GM19193 (cell line): ENCODE data around the gene LRRFIP2.

Experiments
- POLR2A ChIP-seq: IDR thresholded peaks from 4 replicates; pipeline ENCODE4 v1.6.1; 2011; ENCODE audit not compliant: insufficient read depth, insufficient read length; ENCODE audit errors: extremely low read depth

Gene LRRFIP2

DNA sequence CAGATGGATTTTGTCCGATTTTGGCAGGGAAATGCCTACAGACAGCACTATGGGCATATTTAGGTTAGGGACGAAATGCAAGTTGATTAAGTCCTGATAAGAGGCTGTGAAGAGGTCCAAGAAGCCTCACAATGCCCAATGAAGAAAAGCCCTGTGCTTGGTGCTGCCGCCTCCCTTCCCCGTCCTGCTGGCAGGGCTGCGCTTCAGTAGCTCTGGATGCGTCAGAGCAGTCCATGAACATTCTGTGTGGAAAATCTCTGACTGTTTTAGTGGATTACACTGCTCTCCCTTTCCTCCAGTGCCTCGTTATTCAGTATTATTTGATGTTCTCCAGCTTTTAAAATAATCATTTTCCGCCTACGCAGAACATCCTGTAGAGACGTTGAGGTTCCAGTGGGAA, 141.4 kb downstream of the LRRFIP2 start:
- TF ChIP-seq POLR2A = no peak

DNA sequence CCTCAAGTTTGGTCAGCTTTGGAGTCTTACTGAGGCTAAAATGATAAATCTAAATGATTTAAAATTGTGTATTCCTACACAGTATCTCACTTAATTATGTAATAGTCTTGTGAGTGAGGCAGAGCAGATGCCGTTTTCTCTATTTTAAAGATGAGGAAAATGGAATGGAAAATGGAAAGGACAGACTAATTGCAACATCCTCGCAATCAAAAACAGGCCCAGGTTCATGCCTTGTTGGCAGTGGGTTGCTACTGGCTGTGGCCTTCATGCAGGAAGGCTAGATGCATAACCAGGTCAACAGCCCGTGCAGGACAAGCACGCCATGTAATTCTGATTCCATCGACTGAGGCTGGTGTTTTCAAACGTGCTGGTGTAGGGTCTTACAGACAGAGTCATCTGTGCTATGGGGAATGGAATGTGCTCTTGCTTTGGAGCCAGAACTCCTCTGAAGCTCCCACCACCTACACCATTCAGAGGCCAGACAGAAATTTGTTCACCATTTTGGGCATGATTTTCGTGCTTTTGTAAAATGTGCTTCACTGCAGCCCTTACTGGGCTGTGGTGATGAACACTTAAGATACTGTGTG, 143.2 kb downstream of the LRRFIP2 start:
- no peak for TF ChIP-seq POLR2A

DNA sequence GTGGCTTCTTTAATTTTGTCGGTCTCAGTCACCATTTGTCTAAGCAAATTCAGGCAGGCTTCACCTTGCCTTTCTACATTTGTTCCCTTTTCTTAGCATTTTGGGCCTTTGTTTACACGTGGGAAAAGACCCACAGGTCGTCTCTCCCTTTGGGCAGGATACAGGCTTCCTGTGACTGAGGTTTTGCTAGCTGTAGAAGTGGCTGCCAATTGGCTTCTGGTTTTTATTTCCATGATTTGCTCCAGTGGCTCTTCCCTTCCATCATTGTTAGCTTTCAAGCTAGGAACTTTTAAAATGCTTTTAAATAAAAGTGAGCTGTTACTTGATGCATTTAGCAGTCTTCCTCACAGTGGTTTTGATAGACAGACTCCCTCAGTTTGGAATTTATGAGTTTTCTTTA, 143.8 kb downstream of the LRRFIP2 start:
- TF ChIP-seq POLR2A = no peak

DNA sequence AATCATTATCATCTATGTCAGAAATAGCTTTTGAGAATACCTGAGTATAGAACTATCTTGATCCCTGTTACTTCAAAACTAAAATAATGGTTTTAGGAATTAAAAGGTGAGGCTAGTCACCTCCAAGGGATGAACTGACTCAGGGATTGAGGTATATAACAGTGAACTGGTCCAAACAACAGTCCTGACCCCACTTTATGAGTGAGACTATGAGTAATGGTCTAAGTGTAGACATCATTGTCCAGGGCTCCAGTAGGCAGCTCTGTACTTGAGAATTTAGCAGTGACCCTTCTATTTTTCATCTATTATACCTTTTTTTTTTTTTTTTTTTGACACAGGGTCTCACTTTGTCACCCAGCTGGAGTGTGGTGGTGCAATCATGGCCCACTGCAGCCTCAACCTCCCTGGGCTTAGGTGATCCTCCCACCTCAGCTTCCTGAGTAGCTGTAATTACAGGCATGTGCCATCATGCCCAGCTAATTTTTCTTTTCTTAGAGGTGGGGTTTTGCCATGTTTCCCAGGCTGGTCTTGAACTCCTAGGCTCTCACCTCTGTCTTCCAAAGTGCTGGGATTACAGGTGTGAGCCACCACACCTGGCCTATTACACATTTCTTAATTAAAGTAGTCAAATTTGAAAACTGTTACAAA, 144.7 kb downstream of the LRRFIP2 start:
- no peak for TF ChIP-seq POLR2A

DNA sequence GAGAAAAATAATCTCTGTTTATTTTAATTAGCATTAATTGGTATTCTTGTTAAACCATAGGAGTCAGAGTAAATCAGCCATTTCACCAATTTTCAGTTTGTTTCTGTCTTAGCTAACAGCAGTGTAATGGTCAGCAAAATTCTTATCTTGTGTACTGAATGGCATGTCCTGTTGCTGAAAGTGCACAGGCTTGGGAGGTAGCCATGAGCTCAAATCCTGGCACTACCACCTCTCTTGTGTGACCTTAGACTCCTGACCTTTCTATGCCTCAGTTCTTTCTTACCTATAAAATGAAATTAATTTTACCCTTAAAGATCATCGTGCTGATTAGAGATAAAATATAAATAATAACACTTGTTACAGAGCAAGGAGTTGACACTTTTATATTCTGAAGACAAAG, 145.3 kb downstream of the LRRFIP2 start:
- no peak for TF ChIP-seq POLR2A

DNA sequence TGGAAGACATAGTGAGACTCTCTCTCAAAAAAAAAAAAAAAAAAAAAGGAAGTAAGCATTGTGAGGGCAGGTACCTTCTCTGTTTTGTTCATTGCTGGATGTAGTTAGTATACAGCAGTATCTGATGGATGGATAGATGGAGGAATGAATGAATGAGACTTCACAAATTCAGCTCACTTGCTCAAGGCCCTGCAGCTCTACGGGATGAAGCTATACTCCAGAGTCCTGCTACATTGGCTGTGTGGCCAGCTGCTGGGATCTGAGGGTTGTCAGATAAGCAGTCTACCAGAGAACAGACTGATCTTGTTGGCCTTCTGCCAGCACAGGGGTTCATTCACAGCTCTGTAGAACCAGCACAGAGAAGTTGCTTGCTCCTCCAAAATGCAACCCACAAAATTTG, 146.1 kb downstream of the LRRFIP2 start:
- no peak for TF ChIP-seq POLR2A

DNA sequence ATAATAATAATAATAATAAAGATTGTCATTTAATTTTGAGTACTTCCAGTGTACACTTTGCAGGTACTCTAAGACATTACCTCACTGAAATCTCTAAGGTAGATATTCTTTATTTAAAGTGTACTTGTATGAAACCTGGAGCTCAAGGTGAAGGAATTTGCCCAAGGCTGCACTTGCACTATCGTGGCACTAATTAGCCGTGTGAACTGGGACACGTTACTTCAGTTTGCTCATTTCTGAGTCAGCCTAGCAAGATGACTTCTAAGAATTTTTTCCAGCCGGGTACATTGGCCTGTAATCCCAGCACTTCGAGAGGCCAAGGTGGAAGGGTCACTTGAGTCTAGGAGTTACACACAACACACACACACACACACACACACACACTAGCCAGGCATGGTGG, 147.5 kb downstream of the LRRFIP2 start:
- TF ChIP-seq POLR2A = no peak

DNA sequence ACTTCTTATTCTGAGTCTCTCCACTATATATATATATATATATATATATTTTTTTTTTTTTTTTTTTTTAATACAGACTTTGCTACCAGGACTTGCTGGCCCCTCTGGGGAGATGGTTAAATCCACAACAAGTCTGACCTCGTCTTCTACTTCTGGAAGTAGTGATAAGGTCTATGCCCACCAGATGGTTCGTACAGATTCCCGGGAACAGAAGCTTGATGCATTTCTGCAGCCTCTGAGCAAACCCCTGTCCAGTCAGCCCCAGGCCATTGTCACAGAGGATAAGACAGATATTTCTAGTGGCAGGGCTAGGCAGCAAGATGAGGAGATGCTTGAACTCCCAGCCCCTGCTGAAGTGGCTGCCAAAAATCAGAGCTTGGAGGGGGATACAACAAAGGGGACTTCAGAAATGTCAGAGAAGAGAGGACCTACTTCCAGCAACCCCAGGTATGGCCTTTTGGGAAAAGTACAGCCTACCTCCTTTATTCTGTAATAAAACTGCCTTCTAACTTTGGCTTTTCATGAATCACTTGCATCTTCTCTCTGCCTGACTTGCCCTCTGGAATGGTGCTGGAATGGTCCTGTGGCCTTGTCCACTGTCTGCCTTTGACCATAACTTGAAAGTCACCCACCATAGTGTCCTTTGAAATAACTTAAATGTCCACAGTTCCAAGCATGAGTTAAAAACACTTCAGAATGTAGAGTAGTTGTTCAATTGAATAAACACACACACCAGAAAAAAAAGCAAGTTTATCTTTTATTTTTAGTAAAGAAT, 148.6 kb downstream of the LRRFIP2 start:
- no peak for TF ChIP-seq POLR2A

DNA sequence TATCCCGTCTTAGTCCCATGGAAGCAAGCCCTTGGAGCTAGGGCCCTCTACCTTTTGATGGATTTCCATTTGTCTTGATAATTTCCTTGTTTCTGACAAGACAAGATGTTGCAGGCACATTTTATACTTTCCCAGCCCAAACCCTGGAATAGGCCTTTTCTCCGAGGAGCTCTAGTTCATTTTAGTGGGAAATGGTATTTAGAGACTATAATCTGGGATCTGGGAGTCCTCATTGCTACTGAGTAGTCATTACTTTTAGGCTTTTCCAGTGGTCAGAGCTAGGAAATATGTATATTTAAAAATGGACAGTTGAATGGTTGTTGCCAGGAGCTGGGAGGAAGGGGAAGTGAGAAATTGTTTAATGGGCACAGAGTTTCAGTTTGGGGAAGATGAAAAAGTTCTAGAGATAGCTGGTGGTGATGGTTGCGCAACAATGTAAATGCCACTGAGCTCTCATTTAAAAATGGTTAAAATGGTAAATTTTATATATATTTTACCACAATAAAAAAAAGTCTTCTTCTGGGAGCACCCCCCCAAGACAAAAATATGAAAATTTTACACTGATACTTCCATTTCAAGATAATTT, 149.5 kb downstream of the LRRFIP2 start:
- TF ChIP-seq POLR2A = no peak

DNA sequence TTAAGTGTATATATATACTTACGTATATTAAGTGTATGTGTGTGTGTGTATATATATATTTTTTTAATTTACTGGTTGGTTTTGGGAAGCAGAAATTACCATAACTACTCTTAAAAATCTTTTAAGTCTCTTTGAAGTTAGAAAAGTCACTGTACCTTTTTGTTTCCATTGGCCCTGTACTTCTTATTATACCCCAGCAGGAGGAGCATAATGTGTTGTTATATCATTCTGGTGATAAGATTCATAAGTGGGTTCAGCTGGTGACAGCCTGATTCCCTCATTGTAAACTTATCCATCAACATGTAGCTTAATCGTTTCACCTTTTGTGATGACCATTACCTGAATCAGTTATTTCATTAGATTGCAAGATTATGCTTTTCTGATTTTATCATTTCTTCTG, 150.3 kb downstream of the LRRFIP2 start:
- no peak for TF ChIP-seq POLR2A

DNA sequence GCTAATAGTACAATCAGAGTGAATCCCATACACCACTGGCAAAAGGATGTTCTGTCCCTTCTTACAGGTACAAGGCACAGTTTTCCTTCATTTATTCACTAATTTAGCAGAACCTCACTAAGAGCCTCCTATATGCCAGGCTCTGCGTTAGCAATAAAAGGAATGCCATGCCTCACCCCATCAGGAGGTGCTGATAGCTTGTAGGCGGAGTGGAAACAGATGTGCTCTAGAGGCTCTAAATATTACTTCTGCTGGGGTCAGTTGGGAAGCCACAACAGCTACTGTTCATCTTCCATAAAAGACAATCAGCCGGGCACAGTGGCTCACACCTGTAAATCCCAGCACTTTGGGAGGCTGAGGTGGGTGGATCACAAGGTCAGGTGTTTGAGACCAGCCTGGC, 156.7 kb downstream of the LRRFIP2 start:
- no peak for TF ChIP-seq POLR2A

DNA sequence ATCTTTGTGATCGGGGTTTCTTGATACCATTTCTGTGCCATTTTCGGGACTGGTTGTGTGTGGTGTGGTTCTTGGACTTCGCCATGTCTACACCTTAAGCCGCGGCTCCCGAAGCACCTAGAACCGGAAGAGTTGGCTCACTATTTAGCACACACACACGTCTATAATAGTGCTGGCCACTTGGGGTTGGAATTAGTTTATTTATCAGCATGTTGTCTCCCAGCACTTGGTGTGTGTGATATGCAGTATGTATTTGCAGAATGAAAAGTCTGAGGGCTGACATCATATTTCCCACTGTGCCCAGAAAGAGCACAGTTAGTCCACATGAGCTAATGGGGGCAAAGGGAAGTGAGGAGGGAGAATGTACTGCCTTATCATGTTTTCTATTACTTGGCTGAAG, 157.5 kb downstream of the LRRFIP2 start:
- TF ChIP-seq POLR2A = no peak

DNA sequence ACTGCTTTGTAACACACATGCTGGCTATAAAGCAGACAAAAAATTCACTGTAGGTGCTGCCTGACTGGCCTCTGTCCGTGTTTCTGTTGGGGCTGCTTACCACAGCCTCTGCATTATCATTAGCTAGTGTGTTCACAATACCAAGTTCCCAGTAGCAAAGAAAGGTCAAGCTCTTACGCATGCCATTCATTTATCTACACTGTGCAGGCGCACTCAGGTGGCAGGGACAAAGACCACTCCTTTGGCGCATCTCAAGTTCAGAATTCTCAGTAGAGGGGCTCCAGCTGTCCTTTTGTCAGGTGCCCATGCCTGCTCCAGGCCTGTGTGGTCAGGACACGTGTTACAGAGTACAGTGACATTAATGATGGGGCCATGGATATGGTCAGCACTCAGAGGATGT, 158.7 kb downstream of the LRRFIP2 start:
- no peak for TF ChIP-seq POLR2A

DNA sequence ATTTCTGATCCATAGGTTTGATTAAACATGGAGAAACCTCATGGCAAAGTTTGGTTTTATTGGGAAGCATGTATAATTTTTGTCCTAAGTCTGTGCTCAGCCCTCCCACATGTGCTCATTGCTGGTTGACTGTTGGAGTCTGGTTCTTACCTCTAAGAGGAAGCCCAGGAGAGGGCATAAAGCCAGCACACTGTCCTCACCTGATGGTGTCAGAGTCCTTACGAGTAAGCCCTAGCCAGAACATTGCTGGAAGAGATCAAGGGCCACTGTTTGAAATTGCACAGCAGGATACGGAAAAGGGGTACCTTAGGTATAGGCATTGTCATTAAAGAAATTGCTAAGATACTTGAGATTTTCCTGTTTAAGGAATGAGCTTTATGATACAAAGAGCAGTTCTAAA, 159.8 kb downstream of the LRRFIP2 start:
- TF ChIP-seq POLR2A = no peak
